GM21515 (cell line): Measurements from ENCODE around the gene RAB21.
"Not testable (repeated sequence)": the region's sequence is repeated elsewhere in the genome, so short reads cannot be mapped to it uniquely, and the experiment has no call there.

Experiments
- ATAC-seq: cut with Tn5 transposase; IDR thresholded peaks from one replicate; pipeline ENCODE4 v1.9.1; 2021; ENCODE audit not compliant: unreplicated experiment

Gene RAB21

DNA sequence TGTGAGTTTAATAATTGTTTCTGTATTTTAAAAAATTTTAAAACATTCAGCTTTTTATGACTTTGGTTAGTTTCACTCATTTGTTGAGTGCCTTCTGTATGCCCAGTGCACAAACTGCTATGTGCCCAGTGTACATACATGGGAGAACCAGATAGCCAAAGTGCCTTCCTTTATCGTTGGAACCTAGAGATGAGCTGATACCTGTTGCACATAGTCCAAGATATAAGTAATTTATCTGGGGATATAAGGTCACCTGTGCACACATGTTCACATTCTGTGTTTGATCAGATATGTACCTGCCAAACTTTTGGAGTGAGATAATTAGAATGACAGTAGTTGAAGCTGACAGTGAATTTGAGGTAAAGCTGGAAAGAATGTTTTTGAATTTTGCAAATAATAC is 37.9 kb downstream of the RAB21 start:
- no peak for ATAC-seq

DNA sequence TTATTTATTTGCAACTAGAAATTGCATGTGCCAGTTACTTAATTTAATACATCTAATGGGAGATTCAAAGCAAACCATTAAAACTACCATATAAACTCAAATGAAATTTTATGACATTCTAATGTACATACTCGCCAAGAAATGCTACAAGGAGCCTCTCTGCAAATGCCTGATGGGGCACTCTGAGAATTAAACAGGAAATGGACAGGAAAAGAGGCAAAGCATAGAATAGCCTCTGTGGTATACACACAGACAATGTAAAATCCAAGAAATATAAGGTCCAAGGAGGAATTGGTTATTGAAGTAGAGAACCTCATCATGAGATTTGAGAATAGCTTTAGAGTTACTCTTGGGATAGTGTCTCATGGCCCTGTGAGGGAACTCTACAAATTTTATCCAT is 41.2 kb downstream of the RAB21 start:
- ATAC-seq: no peak

GRCh38 chr12:71797531-71797930 is 42.9 kb downstream of the RAB21 start:
- no peak for ATAC-seq

DNA sequence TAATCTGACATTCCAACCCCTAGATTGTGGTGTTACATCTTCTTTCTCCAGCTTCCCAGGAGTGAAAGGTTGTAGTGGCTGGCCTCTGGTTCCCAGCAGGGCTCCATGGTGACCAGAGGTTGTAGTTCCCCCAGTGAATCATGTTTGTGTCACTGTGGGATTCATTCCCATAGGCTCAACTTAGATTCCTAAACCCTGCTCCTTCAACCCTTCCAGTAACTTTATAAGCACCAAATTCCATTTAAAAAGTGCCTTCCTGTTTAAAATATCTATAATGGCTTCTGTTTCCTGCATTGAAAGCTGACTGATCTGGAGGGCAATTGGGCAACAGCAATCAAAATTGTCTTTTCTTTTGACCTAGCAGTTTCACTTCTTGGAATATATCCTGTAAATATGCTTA is 44.4 kb downstream of the RAB21 start:
- ATAC-seq: no peak

GRCh38 chr12:71800177-71800576 is 45.5 kb downstream of the RAB21 start:
- ATAC-seq: no peak

DNA sequence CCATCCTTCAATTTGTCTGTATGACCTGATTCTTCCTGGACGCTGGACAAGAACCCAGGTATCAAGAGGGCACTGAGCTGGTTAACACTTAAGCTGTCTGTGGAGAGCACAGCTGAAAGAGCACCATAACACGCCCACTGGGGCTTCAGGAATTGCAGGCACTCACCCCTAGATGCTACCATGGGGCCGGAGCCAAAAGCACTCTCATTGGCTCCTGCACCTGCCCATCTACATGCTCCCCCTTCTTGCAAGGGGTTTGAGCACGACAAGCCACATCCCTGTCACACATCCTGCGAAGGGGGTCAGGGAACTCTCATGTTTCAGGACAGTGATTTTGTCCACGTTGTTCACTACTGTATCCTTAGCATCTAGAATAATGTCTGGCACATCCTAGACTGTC is 49.8 kb downstream of the RAB21 start:
- no peak for ATAC-seq

- no peak for ATAC-seq
Observed at GRCh38 chr12:71810921-71811320, 56.3 kb downstream of the RAB21 start.

DNA sequence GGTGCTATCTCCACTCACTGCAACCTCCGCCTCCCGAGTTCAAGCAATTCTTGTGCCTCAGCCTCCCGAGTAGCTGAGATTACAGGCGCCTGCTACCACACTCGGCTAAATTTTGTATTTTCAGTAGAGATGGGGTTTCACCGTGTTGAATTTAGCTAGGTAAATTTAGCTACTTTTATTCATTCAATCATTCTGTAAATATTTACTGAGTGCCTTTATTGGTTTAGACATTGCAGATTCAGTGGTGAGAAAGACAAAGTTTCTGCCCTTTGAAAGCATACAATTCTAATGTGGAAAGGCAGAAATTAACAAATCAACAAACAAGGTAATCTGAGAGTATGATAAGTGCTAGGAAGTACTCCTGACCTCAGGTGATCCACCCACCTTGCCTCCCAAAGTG is 60.6 kb downstream of the RAB21 start:
- not testable (repeated sequence) for ATAC-seq

- not testable (repeated sequence) for ATAC-seq
Observed at GRCh38 chr12:71822088-71822487, 67.4 kb downstream of the RAB21 start.

DNA sequence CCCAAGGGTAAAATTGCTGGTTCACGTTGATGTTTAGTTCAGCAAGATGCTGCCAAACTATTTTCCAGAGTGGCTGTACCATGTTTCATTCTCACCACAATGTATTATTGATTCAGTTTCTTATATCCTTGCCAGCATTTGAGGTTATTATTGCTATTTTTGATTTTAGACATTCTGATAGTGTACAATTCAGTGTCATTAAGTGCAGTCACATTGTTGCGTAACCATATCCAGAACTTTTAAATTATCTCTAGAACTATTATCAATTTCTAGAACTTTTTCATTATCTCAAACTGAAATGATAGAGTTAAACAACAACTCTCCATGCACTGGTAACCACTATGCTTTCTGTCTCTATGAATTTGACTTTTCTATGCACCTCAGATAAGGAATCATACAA is 74.2 kb downstream of the RAB21 start:
- no peak for ATAC-seq

DNA sequence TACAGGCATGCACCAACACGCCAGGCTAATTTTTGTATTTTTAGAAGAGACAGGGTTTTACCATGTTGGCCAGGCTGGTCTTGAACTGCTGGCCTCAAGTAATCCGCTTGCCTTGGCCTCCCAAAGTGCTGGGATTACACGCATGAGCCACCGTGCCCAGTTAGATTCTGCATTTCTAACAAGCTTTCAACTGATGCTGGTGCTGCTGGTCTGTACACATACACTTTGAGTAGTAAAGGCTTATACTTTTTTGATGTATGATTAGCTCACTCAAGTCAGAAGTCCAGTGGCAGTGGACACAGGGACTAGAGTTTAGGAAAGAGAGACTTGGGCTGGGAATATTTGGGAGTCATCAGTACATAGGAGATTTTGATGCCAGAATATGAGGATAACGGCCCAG is 82.7 kb downstream of the RAB21 start:
- ATAC-seq: no peak

- no peak for ATAC-seq
Observed at GRCh38 chr12:71838231-71838630, 83.6 kb downstream of the RAB21 start.

DNA sequence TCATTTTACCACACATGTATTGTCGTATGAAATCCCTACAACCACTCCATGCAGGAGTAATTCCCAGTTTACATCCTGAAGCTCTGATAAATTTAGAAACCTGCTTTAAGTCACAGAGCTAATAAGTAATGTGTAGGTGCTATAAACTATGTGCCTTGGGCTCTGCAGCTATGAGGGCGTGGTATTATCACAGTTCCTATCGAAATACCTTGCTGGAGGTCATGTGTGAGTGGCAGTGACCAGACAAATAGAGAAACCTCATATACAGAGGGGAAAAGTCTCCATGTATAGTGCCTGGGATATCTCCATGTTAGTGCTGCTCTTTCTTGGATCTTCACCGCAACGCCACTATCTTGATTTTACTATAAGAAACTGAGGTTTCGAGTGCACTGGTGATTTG is 84.0 kb downstream of the RAB21 start:
- ATAC-seq: no peak

GRCh38 chr12:71840231-71840847 is 85.7 kb downstream of the RAB21 start:
- peak; percentile 22 for ATAC-seq

GRCh38 chr12:71846322-71846940 is 91.8 kb downstream of the RAB21 start:
- no peak for ATAC-seq

GRCh38 chr12:71848212-71848611 is 93.5 kb downstream of the RAB21 start:
- no peak for ATAC-seq

DNA sequence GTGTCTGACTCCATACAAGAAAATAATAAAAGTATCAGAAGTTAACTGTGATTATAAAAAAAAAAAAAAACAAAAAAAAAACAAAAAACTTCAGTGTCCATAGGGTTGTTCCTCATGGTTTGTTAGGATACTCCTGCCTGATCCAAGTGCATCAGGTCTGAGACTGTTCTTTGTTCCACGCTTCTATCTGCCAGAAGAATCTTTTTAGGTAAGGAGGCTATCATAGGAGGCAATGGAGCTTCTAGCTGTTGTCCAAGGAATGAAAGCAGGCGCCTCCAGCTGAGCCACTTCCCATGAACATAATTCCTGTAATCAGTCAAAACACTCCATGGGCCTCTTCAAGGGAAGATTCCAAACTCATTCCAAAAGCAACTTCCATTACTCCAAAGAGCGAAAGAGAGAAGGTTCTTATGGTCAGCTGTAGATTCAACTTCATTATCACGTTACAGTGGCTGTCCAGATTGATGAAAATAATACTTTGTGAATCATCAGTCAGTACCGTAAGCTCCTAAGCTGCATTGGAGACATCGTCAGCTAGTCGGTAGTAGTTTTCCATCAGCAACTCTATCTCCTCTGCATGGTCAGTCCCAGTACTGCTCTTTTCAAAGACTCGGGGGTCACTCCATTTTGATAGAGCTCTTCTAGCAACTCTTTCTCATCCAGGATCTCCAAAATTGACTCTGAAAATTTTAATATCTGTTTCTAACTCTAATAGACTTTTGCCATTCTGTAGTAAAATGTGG is 94.6 kb downstream of the RAB21 start:
- ATAC-seq: no peak
